ENCODE data around the gene CTNND2.

Gene CTNND2

GRCh38 chr5:11904265-11904906 is at the start of gene CTNND2:
CTNND2 (minus strand) TSS chr5:11904446; CDS start chr5:11903853, 593 bp downstream.
- no peak for DNase-seq

- DNase-seq, result no peak
These were observed 42.1 kb upstream of the CTNND2 start for GRCh38 chr5:11946317-11946716.

GRCh38 chr5:11941566-11941965 is 37.3 kb upstream of the CTNND2 start:
- no peak for DNase-seq

- DNase-seq, result no peak
These were observed 27.4 kb upstream of the CTNND2 start for GRCh38 chr5:11931638-11932037.

- DNase-seq, result no peak
These were observed 24.7 kb upstream of the CTNND2 start for GRCh38 chr5:11928909-11929308.

- no peak for DNase-seq
These were observed 21.5 kb upstream of the CTNND2 start for GRCh38 chr5:11925701-11926100.

GRCh38 chr5:11922394-11922793 is 18.1 kb upstream of the CTNND2 start:
- no peak for DNase-seq

GRCh38 chr5:11918463-11919045 is 14.3 kb upstream of the CTNND2 start:
- DNase-seq, result no peak

GRCh38 chr5:11909471-11909870 is 5.2 kb upstream of the CTNND2 start:
- no peak for DNase-seq

GRCh38 chr5:11906497-11906896 is 2.3 kb upstream of the CTNND2 start:
- no peak for DNase-seq

- DNase-seq, result no peak
These were observed 960 bp upstream of the CTNND2 start for GRCh38 chr5:11905206-11905605.

GRCh38 chr5:11903614-11904264 is 507 bp downstream of the CTNND2 start:
- DNase-seq, result no peak

- no peak for DNase-seq
These were observed 1.1 kb downstream of the CTNND2 start for GRCh38 chr5:11903121-11903613.

GRCh38 chr5:11902201-11902619 is 2.0 kb downstream of the CTNND2 start:
- DNase-seq, result no peak

GRCh38 chr5:11898787-11899186 is 5.5 kb downstream of the CTNND2 start:
- DNase-seq, result no peak

- no peak for DNase-seq
These were observed 6.5 kb downstream of the CTNND2 start for GRCh38 chr5:11897781-11898180.

- DNase-seq, result no peak
These were observed 9.3 kb downstream of the CTNND2 start for GRCh38 chr5:11894992-11895391.

GRCh38 chr5:11892832-11893231 is 11.4 kb downstream of the CTNND2 start:
- no peak for DNase-seq

- DNase-seq, result no peak
These were observed 13.5 kb downstream of the CTNND2 start for GRCh38 chr5:11890777-11891176.

GRCh38 chr5:11888221-11888620 is 16.0 kb downstream of the CTNND2 start:
- no peak for DNase-seq

- DNase-seq, result no peak
These were observed 25.4 kb downstream of the CTNND2 start for GRCh38 chr5:11878814-11879213.

- DNase-seq, result no peak
These were observed 30.7 kb downstream of the CTNND2 start for GRCh38 chr5:11873587-11873986.

- DNase-seq, result no peak
These were observed 35.0 kb downstream of the CTNND2 start for GRCh38 chr5:11869203-11869602.

GRCh38 chr5:11863911-11864310 is 40.3 kb downstream of the CTNND2 start:
- DNase-seq, result no peak

Measured in kidney glomerular epithelial cell (primary cell).